PFSK-1 (cell line): Measurements from ENCODE around the gene ADGRB2.

Source experiments
- POLR2AphosphoS5 ChIP-seq: IDR thresholded peaks from 2 replicates; pipeline ENCODE4 v1.6.1; 2012; ENCODE audit warnings: low read depth, mild to moderate bottlenecking, control low read depth, low read length, moderate library complexity
- TAF1 ChIP-seq: IDR thresholded peaks from 2 replicates; pipeline ENCODE4 v1.6.1; 2012; ENCODE audit warnings: low read length, control low read depth, borderline replicate concordance; ENCODE audit not compliant: insufficient read depth

DNA sequence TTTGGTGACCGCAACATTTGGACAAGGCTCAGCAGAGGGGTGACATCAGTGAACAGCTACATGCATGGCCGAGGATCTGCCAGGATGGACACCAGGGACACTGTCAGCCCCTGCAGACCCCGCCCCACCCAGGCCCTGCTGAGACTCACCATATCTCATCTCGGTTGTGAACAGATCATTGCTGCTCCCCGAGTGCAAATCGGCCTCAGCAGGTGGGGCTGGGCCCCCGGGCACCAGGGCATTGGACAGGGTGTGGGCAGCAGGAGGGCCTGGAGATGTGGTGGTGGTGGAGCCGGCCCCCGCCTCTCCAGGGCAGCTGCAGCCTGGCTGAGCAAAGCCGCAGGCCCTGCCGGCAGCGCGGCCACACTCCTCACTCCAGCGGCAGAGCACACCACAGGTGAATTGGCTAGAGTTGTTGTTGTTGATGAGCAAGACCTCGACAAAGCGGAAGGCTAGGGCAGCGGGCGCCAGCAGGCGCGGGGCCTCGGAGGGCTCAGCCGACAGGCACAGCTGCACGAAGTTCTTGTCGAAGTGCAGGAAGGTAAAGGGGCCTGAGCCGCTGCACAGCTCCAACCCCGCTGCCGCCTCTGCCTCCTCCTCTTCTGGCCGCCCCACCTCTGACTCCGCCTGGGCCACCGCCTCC lies 8.2 kb downstream of the ADGRB2 start:
- no peak for TF ChIP-seq POLR2AphosphoS5
- TF ChIP-seq TAF1 = no peak
